CD14-positive monocyte (primary cell): Measurements from ENCODE around the gene SRCAP. TPM values are rescaled to one million over a fixed set of nuclear protein-coding genes. Genes with fewer than 3 reads are reported as not detected.

Source experiments
- DNase-seq, 3 donors: peaks; one replicate each; pipeline ENCODE4 v3.0.0-alpha.2; 2011 to 2022
- H2AFZ ChIP-seq: 2 replicates; pipeline ENCODE4 v1.6.0; 2012; ENCODE audit warnings: mild to moderate bottlenecking, low read depth, low read length, inconsistent platforms; ENCODE audit not compliant: insufficient read depth, poor library complexity, severe bottlenecking
- H3K27ac ChIP-seq, 2 donors: 1 replicate in 1 of 2; 2 replicates in 1 of 2; pipeline ENCODE4 v1.5.1; 2012 to 2013; ENCODE audit warnings: low read length in 2 of 2, control low read depth in 1 of 2, inconsistent platforms in 1 of 2, low read depth in 1 of 2, mild to moderate bottlenecking in 1 of 2
- H3K27me3 ChIP-seq, 2 donors: one replicate each; pipeline versions ENCODE4 v1.6.0 to v1.6.1; 2011 to 2013; ENCODE audit warnings: low read length in 2 of 2; ENCODE audit not compliant: control insufficient read depth in 2 of 2, insufficient read depth in 2 of 2
- H3K36me3 ChIP-seq, 2 donors: replicated peaks in 1 of 2; 1 replicate in 1 of 2; 2 replicates in 1 of 2; pipeline versions ENCODE4 v1.5.1 to v1.6.1; 2012 to 2013; ENCODE audit warnings: low read length in 2 of 2, control low read depth in 1 of 2, inconsistent platforms in 1 of 2, mild to moderate bottlenecking in 1 of 2; ENCODE audit not compliant: insufficient read depth in 2 of 2, control insufficient read depth in 1 of 2
- H3K4me1 ChIP-seq, 2 donors: 1 replicate in 1 of 2; 2 replicates in 1 of 2; pipeline versions ENCODE4 v1.5.1 to v1.6.1; 2012 to 2013; ENCODE audit warnings: low read length in 2 of 2, control low read depth in 1 of 2, inconsistent platforms in 1 of 2, mild to moderate bottlenecking in 1 of 2, moderate library complexity in 1 of 2; ENCODE audit not compliant: insufficient read depth in 2 of 2, control insufficient read depth in 1 of 2
- H3K4me2 ChIP-seq: replicated peaks from 2 replicates; pipeline ENCODE3; 2012; ENCODE audit warnings: low read length, moderate library complexity, mild to moderate bottlenecking; ENCODE audit not compliant: poor library complexity, severe bottlenecking; ENCODE audit errors: extremely low read depth
- H3K4me3 ChIP-seq, 3 experiments: fragments of 200-600 bp in 1 of 3; sonication (generic) in 1 of 3; replicated peaks in 1 of 3; 1 replicate in 2 of 3; 2 replicates in 1 of 3; pipeline ENCODE4 v1.5.1; 2011 to 2013; ENCODE audit warnings: low read length in 3 of 3, mild to moderate bottlenecking in 3 of 3, control low read depth in 2 of 3, low read depth in 2 of 3, inconsistent platforms in 1 of 3, moderate library complexity in 1 of 3
- H3K79me2 ChIP-seq: 2 replicates; pipeline ENCODE4 v1.6.0; 2012; ENCODE audit warnings: mild to moderate bottlenecking, control low read depth, inconsistent platforms, low read length, moderate library complexity; ENCODE audit not compliant: insufficient read depth
- H3K9ac ChIP-seq: 2 replicates; pipeline ENCODE4 v1.6.0; 2017; ENCODE audit warnings: low read length, mild to moderate bottlenecking; ENCODE audit not compliant: insufficient read depth, poor library complexity, severe bottlenecking
- H3K9me3 ChIP-seq, 2 donors: replicated peaks in 1 of 2; 1 replicate in 1 of 2; 2 replicates in 1 of 2; pipeline versions ENCODE4 v1.5.1 to v1.6.1; 2012 to 2013; ENCODE audit warnings: low read length in 2 of 2, control low read depth in 1 of 2; ENCODE audit not compliant: control insufficient read depth in 1 of 2, insufficient read depth in 1 of 2
- H4K20me1 ChIP-seq: 2 replicates; pipeline ENCODE4 v1.6.0; 2012; ENCODE audit warnings: mild to moderate bottlenecking, low read length, control low read depth, moderate library complexity; ENCODE audit not compliant: insufficient read depth
- H3K27ac Mint-ChIP-seq, 7 donors: one replicate each; pipeline ENCODE4 v1.8.0; 2020; ENCODE audit warnings: mild to moderate bottlenecking in 7 of 7, mixed read lengths in 7 of 7, moderate library complexity in 6 of 7, inconsistent platforms in 2 of 7
- H3K27me3 Mint-ChIP-seq, 3 donors: one replicate each; pipeline ENCODE4 v1.8.0; 2021 to 2022; ENCODE audit warnings: low read depth in 3 of 3, mild to moderate bottlenecking in 3 of 3, mixed read lengths in 3 of 3, moderate library complexity in 3 of 3, inconsistent platforms in 1 of 3
- H3K36me3 Mint-ChIP-seq, 2 donors: one replicate each; pipeline ENCODE4 v1.8.0; 2020; ENCODE audit warnings: mixed read lengths in 2 of 2, inconsistent platforms in 1 of 2, mild to moderate bottlenecking in 1 of 2
- H3K4me1 Mint-ChIP-seq: one replicate; pipeline ENCODE4 v1.8.0; 2020; ENCODE audit warnings: mild to moderate bottlenecking, mixed read lengths
- H3K4me3 Mint-ChIP-seq, 2 donors: one replicate each; pipeline ENCODE4 v1.8.0; 2020; ENCODE audit warnings: mild to moderate bottlenecking in 2 of 2, mixed read lengths in 2 of 2, moderate library complexity in 1 of 2
- H3K9me3 Mint-ChIP-seq, 7 donors: one replicate each; pipeline ENCODE4 v1.8.0; 2020 to 2022; ENCODE audit warnings: mixed read lengths in 7 of 7, mild to moderate bottlenecking in 6 of 7, moderate library complexity in 6 of 7, inconsistent platforms in 2 of 7
- CTCF ChIP-seq: fragments of 200-600 bp; IDR thresholded peaks from one replicate; pipeline ENCODE4 v1.8.0; 2022; ENCODE audit warnings: antibody characterized with exemption, mild to moderate bottlenecking
- WGBS: methylation state at CpG from one replicate; pipeline ENCODE4 v1.1.5; 2013; ENCODE audit warnings: missing lambda C conversion rate; ENCODE audit not compliant: insufficient coverage; 5-methylcytosine and 5-hydroxymethylcytosine counted together
- intact Hi-C, 2 donors: fragments of 100-400 bp; cut with micrococcal nuclease; formaldehyde crosslinking; loops; one replicate each; pipeline versions ENCODE4 v1.15.0 to v1.15.1; 2023
- polyA plus RNA-seq, 3 donors: library from polyadenylated mRNA; depleted of rRNA in 1 of 3; unstranded in 2 of 3; stranded (reverse) in 1 of 3; fragments of 300-500 nt in 2 of 3; fragments of >200 nt in 1 of 3; fragmentation: Illumina TruSeq in 2 of 3; gene quantifications; 1 replicate in 2 of 3; 2 replicates in 1 of 3; pipeline ENCODE4 v1.2.3, GENCODE V29; 2012 to 2021

SRCAP gene
- polyA plus RNA-seq, 3 donors: 3.0 to 16.0 (median 6.3) TPM

- Histone ChIP-seq H3K79me2 (no peaks in the 10 kb centered on the region), H3K9ac (no peak overlapping the region), H3K4me2 (no peak overlapping the region), H3K27me3 (no peaks in the 10 kb centered on the region), H3K4me3 (no peak overlapping the region), H3K27ac (peak overlapping the region in 1 of 2 donors; percentile 45), H3K4me1 (peaks cover 22 to 29% of the 10 kb centered on the region in 2 donors), H2AFZ (peak overlapping the region; percentile 74), H4K20me1 (no peaks in the 10 kb centered on the region), H3K9me3 (no peaks in the 10 kb centered on the region), H3K36me3 (no peaks in the 10 kb centered on the region)
- Mint-ChIP-seq H3K4me3 (no peak overlapping the region), H3K4me1 (peaks cover 35% of the 10 kb centered on the region), H3K9me3 (no peaks in the 10 kb centered on the region), H3K27ac (peak overlapping the region in 3 of 7 donors; percentile 40 to 83 (median 73)), H3K36me3 (no peaks in the 10 kb centered on the region), H3K27me3 (peaks cover 1 to 3% (median 2%) of the 10 kb centered on the region in 3 donors)
- WGBS: 87% methylated on average over 2 of the region's 4 CpGs
- no peak for DNase-seq
- no peak for TF ChIP-seq CTCF
- intact Hi-C loops: no loop called here
These were observed 7.1 kb upstream of the SRCAP start for GRCh38 chr16:30691907-30692306.

GRCh38 chr16:30692396-30693064 lies 6.4 kb upstream of the SRCAP start:
- H2AFZ ChIP-seq: peak overlapping the region; percentile 74
- H3K27ac Mint-ChIP-seq: peak overlapping the region; percentile 40 to 91 (median 79)
- H3K27ac ChIP-seq: peak overlapping the region; percentile 18 to 45
- TF ChIP-seq CTCF: no peak
- H3K36me3 Mint-ChIP-seq: no peaks in the 10 kb centered on the region
- intact Hi-C loops: no loop called here
- 33% methylated on average over 3 of the region's 10 CpGs for WGBS
- no peak overlapping the region for H3K9ac ChIP-seq
- no peaks in the 10 kb centered on the region for H3K27me3 ChIP-seq
- H4K20me1 ChIP-seq: no peaks in the 10 kb centered on the region
- H3K4me1 Mint-ChIP-seq: peaks cover 38% of the 10 kb centered on the region
- no peaks in the 10 kb centered on the region for H3K9me3 Mint-ChIP-seq
- H3K4me3 ChIP-seq: peak overlapping the region in 1 of 3 experiments; percentile 8
- peak; percentile 54 to 57 (median 55) for DNase-seq
- no peaks in the 10 kb centered on the region for H3K79me2 ChIP-seq
- H3K9me3 ChIP-seq: no peaks in the 10 kb centered on the region
- H3K36me3 ChIP-seq: no peaks in the 10 kb centered on the region
- peak overlapping the region; percentile 15 for H3K4me2 ChIP-seq
- peak overlapping the region; percentile 0 to 60 for H3K4me3 Mint-ChIP-seq
- peaks cover 0 to 3% (median 1%) of the 10 kb centered on the region in 3 donors for H3K27me3 Mint-ChIP-seq
- peaks cover 26 to 34% of the 10 kb centered on the region in 2 donors for H3K4me1 ChIP-seq
